Panc1 (cell line): ENCODE results near the gene SV2B. TPM values are rescaled to one million over a fixed set of nuclear protein-coding genes. Genes with fewer than 3 reads are reported as not detected.

Experiments
- ATAC-seq: fragments of 200-7000 bp; cut with Tn5 transposase; 2 replicates; pipeline ENCODE4 v1.9.1; 2020; ENCODE audit warnings: mild to moderate bottlenecking, moderate library complexity
- BruUV-seq: library from RNA; stranded (reverse); fragments of 400-500 nt; replicated peaks from 2 replicates; lab custom pipeline; 2021; lab: Mats Ljungman, UMichigan
- CTCF ChIA-PET: fragments of 300-600 bp; sonication (Branson Sonifier 250); formaldehyde crosslinking; loops from one replicate; lab custom pipeline; 2022; ENCODE audit warnings: antibody characterized with exemption; lab: Charles Lee
- POLR2A ChIA-PET: fragments of 300-600 bp; sonication (Branson Sonifier 250); formaldehyde crosslinking; loops from one replicate; lab custom pipeline; 2022; ENCODE audit warnings: antibody characterized with exemption; lab: Charles Lee
- DNase-seq: peaks from one replicate; pipeline ENCODE4 v3.0.0-alpha.2; 2010; ENCODE audit warnings: low read depth, low spot score
- H3K27ac ChIP-seq: 2 replicates; pipeline ENCODE4 v1.5.1; 2011; ENCODE audit warnings: mild to moderate bottlenecking, low read length, inconsistent platforms
- H3K27me3 ChIP-seq: fragments of 200-500 bp; sonication (Bioruptor generic); 2 replicates; pipeline ENCODE4 v1.6.0; 2014; ENCODE audit warnings: low read length, inconsistent platforms; ENCODE audit not compliant: control insufficient read depth, insufficient read depth
- H3K36me3 ChIP-seq: fragments of 200-500 bp; sonication (Bioruptor generic); 2 replicates; pipeline ENCODE4 v1.5.1; 2014; ENCODE audit warnings: inconsistent platforms, mild to moderate bottlenecking, low read length, moderate library complexity; ENCODE audit not compliant: control insufficient read depth, insufficient read depth
- H3K4me1 ChIP-seq: 2 replicates; pipeline ENCODE4 v1.5.1; 2011; ENCODE audit warnings: inconsistent platforms, mild to moderate bottlenecking, low read length, moderate library complexity; ENCODE audit not compliant: control insufficient read depth, insufficient read depth
- H3K4me3 ChIP-seq, 2 experiments: 2 replicates each; pipeline ENCODE4 v1.5.1; 2011 to 2012; ENCODE audit warnings: low read depth in 2 of 2, low read length in 2 of 2, mild to moderate bottlenecking in 2 of 2, inconsistent platforms in 1 of 2, moderate library complexity in 1 of 2
- H3K9me3 ChIP-seq: fragments of 200-500 bp; sonication (Bioruptor generic); 2 replicates; pipeline ENCODE4 v1.5.1; 2014; ENCODE audit warnings: low read depth, mild to moderate bottlenecking, inconsistent platforms, low read length, moderate library complexity; ENCODE audit not compliant: control insufficient read depth, insufficient read depth
- CTCF ChIP-seq: fragments of 450-650 bp; IDR thresholded peaks from 2 replicates; pipeline ENCODE4 v1.5.1; 2017; ENCODE audit warnings: mild to moderate bottlenecking
- POLR2AphosphoS5 ChIP-seq: IDR thresholded peaks from 2 replicates; pipeline ENCODE4 v1.6.1; 2012; ENCODE audit warnings: mild to moderate bottlenecking, low read depth, low read length, moderate library complexity
- REST ChIP-seq, 2 experiments: IDR thresholded peaks; 2 replicates each; pipeline ENCODE4 v1.6.1; 2011 to 2012; ENCODE audit warnings: low read depth in 2 of 2, control low read depth in 1 of 2, low read length in 1 of 2, mild to moderate bottlenecking in 1 of 2, moderate library complexity in 1 of 2; ENCODE audit not compliant: insufficient read depth in 1 of 2
- SIN3A ChIP-seq: IDR thresholded peaks from 2 replicates; pipeline ENCODE4 v1.6.1; 2012; ENCODE audit warnings: low read depth, mild to moderate bottlenecking, low read length, moderate library complexity, borderline replicate concordance; ENCODE audit not compliant: insufficient read depth
- TCF7L2 ChIP-seq: IDR thresholded peaks from 2 replicates; pipeline ENCODE4 v1.6.1; 2011; ENCODE audit warnings: mild to moderate bottlenecking, low read depth, low read length, inconsistent platforms
- in situ Hi-C: cut with HindIII; loops from 2 replicates; pipeline ENCODE4 v1.10.0; 2016; ENCODE audit warnings: low sequenced_read_pairs, low pct_unique_long_range_greater_than_20kb
- intact Hi-C: fragments of 100-400 bp; cut with micrococcal nuclease; formaldehyde crosslinking; loops from one replicate; pipeline ENCODE4 v1.10.0; 2022; ENCODE audit not compliant: unreplicated experiment
- total RNA-seq: library from RNA; stranded (reverse); gene quantifications from one replicate; pipeline ENCODE4 v1.2.1, GENCODE V29; 2021; ENCODE audit not compliant: unreplicated experiment

Gene SV2B
- total RNA-seq, 1 experiment from 2014 or later = not detected

- Histone ChIP-seq H3K27ac (no peak overlapping the region), H3K36me3 (no peaks in the 10 kb centered on the region), H3K4me3 (no peak overlapping the region), H3K9me3 (no peaks in the 10 kb centered on the region), H3K4me1 (no peaks in the 10 kb centered on the region), H3K27me3 (peaks cover 29% of the 10 kb centered on the region)
- in situ Hi-C loops = no loop called here
- no peak for TF ChIP-seq REST (IDR thresholded peaks at IDR 0.05; ENCODE audit: insufficient read depth in 1 of 2, low read depth in 2 of 2, low read length in 1 of 2)
- TF ChIP-seq CTCF = no peak
- TF ChIP-seq POLR2AphosphoS5 = no peak
- no peak for TF ChIP-seq SIN3A
- no peak for TF ChIP-seq TCF7L2
- DNase-seq = no peak
- intact Hi-C loops = no loop called here
- BruUV-seq = no TSS peak
- ChIA-PET POLR2A (no interaction called here), CTCF (no interaction called here)
- ATAC-seq = no peak
Observed at GRCh38 chr15:91244919-91245318, 144.9 kb downstream of the SV2B start.

- no TSS peak for BruUV-seq
Observed at GRCh38 chr15:91246998-91247397, 146.9 kb downstream of the SV2B start.

More at GRCh38 chr15:91246998-91247397, 146.9 kb downstream of the SV2B start:
- Histone ChIP-seq H3K27ac (no peak overlapping the region), H3K4me3 (no peak overlapping the region), H3K36me3 (no peaks in the 10 kb centered on the region), H3K4me1 (no peaks in the 10 kb centered on the region), H3K9me3 (no peaks in the 10 kb centered on the region), H3K27me3 (peaks cover 15% of the 10 kb centered on the region)
- no peak for ATAC-seq
- POLR2A ChIA-PET = no interaction called here
- no peak for DNase-seq
- CTCF ChIA-PET = interaction anchor here (0.6 to 1.0 kb wide), 3 partner anchors 35 to 1286 kb away, joined by 7 to 12 read pairs (median 10); no protein-coding TSS in a partner anchor
- TF ChIP-seq TCF7L2 = no peak
- no peak for TF ChIP-seq SIN3A
- no peak for TF ChIP-seq REST (IDR thresholded peaks at IDR 0.05; ENCODE audit: insufficient read depth in 1 of 2, low read depth in 2 of 2, low read length in 1 of 2)
- no peak for TF ChIP-seq CTCF
- no peak for TF ChIP-seq POLR2AphosphoS5
- intact Hi-C loops (no loop called here), in situ Hi-C loops (no loop called here)
